Endothelial cell of umbilical vein (primary cell): ENCODE data around the gene TEC. TPM values are rescaled to one million over a fixed set of nuclear protein-coding genes. Genes with fewer than 3 reads are reported as not detected.

Experiments
- BruUV-seq: library from RNA; stranded (reverse); fragments of 400-500 nt; replicated peaks from 2 replicates; lab custom pipeline; 2021; lab: Mats Ljungman, UMichigan
- CTCF ChIA-PET: fragments of 300-600, 350-600 bp; sonication (Branson Sonifier 250); formaldehyde crosslinking; loops from one replicate; lab custom pipeline; 2021; ENCODE audit warnings: antibody characterized with exemption, inconsistent platforms; lab: Charles Lee
- POLR2A ChIA-PET: fragments of 300-600, 350-600 bp; sonication (Branson Sonifier 250); formaldehyde crosslinking; loops from one replicate; lab custom pipeline; 2021; ENCODE audit warnings: antibody characterized with exemption, inconsistent platforms; lab: Charles Lee
- DNase-seq: peaks from one replicate; pipeline ENCODE4 v3.0.0-alpha.2; 2011; ENCODE audit warnings: low read depth, low spot score
- FAIRE-seq: peaks from 2 replicates; lab custom pipeline; 2011; peaks lifted over from hg19 to GRCh38; lab: Jason Lieb, UNC
- H2AFZ ChIP-seq: 2 replicates; pipeline ENCODE4 v1.6.0; 2012; ENCODE audit warnings: low read depth, low read length, control low read depth, inconsistent platforms
- H3K27ac ChIP-seq: 2 replicates; pipeline ENCODE4 v1.5.1; 2011; ENCODE audit warnings: low read depth, mild to moderate bottlenecking, control low read depth, low read length, moderate library complexity; ENCODE audit not compliant: insufficient read depth
- H3K27me3 ChIP-seq, 2 experiments: 2 replicates each; pipeline versions ENCODE4 v1.6.0 to v1.6.1; 2011; ENCODE audit warnings: low read length in 2 of 2, mixed read lengths in 1 of 2; ENCODE audit not compliant: control insufficient read depth in 2 of 2, insufficient read depth in 2 of 2
- H3K36me3 ChIP-seq, 2 experiments: 2 replicates in 1 of 2; 3 replicates in 1 of 2; pipeline ENCODE4 v1.5.1; 2011; ENCODE audit warnings: low read length in 2 of 2, mild to moderate bottlenecking in 1 of 2, moderate library complexity in 1 of 2; ENCODE audit not compliant: control insufficient read depth in 2 of 2, insufficient read depth in 2 of 2; ENCODE audit errors: extremely low read depth in 1 of 2
- H3K4me1 ChIP-seq: 3 replicates; pipeline ENCODE4 v1.5.1; 2011; ENCODE audit warnings: mild to moderate bottlenecking, low read length; ENCODE audit not compliant: control insufficient read depth, insufficient read depth; ENCODE audit errors: extremely low read depth
- H3K4me2 ChIP-seq: 2 replicates; pipeline ENCODE4 v1.6.1; 2011; ENCODE audit warnings: low read length, control low read depth, mixed read lengths; ENCODE audit not compliant: insufficient read depth
- H3K4me3 ChIP-seq, 3 experiments: fragments of 200-600 bp in 1 of 3; sonication (generic), shearing (Covaris generic) in 1 of 3; replicated peaks in 1 of 3; 2 replicates each; pipeline ENCODE4 v1.5.1; 2011 to 2016; ENCODE audit warnings: control low read depth in 3 of 3, low read length in 3 of 3, mild to moderate bottlenecking in 2 of 3, inconsistent platforms in 1 of 3, low read depth in 1 of 3, moderate library complexity in 1 of 3; ENCODE audit not compliant: insufficient read depth in 1 of 3
- H3K79me2 ChIP-seq: 2 replicates; pipeline ENCODE4 v1.6.0; 2012; ENCODE audit warnings: low read length, inconsistent platforms; ENCODE audit not compliant: control insufficient read depth, insufficient read depth
- H3K9ac ChIP-seq: replicated peaks from 2 replicates; pipeline ENCODE3; 2011; ENCODE audit warnings: low read length, control low read depth; ENCODE audit not compliant: insufficient read depth; ENCODE audit errors: extremely low read depth
- H3K9me1 ChIP-seq: replicated peaks from 3 replicates; pipeline ENCODE4 v1.6.0; 2011; ENCODE audit warnings: mild to moderate bottlenecking, low read length; ENCODE audit not compliant: control insufficient read depth, insufficient read depth; ENCODE audit errors: extremely low read depth
- H3K9me3 ChIP-seq: replicated peaks from 2 replicates; pipeline ENCODE4 v1.5.1; 2012; ENCODE audit warnings: low read length, inconsistent platforms; ENCODE audit not compliant: control insufficient read depth, insufficient read depth
- H4K20me1 ChIP-seq: replicated peaks from 2 replicates; pipeline ENCODE3; 2011; ENCODE audit warnings: mild to moderate bottlenecking, low read length; ENCODE audit not compliant: control insufficient read depth, insufficient read depth; ENCODE audit errors: extremely low read depth
- CTCF ChIP-seq, 2 donors: IDR thresholded peaks; 1 replicate in 1 of 2; 2 replicates in 1 of 2; pipeline ENCODE4 v1.5.1; 2011; ENCODE audit warnings: low read length in 2 of 2, mild to moderate bottlenecking in 2 of 2, moderate library complexity in 2 of 2, control low read depth in 1 of 2, inconsistent platforms in 1 of 2, low read depth in 1 of 2; ENCODE audit not compliant: insufficient read depth in 1 of 2; ENCODE audit errors: extremely low read depth in 1 of 2
- EZH2 ChIP-seq: IDR thresholded peaks from 2 replicates; pipeline ENCODE4 v1.6.1; 2012; ENCODE audit warnings: borderline replicate concordance, low read depth, mild to moderate bottlenecking, moderate library complexity, low read length, inconsistent platforms; ENCODE audit not compliant: severe bottlenecking
- FOS ChIP-seq: IDR thresholded peaks from 2 replicates; pipeline ENCODE4 v1.6.1; 2011; ENCODE audit warnings: mild to moderate bottlenecking, low read length, moderate library complexity, borderline replicate concordance; ENCODE audit not compliant: insufficient read depth
- GATA2 ChIP-seq: IDR thresholded peaks from 2 replicates; pipeline ENCODE4 v1.7.0; 2011; ENCODE audit warnings: low read depth, mild to moderate bottlenecking, moderate library complexity, mixed read lengths, low read length; ENCODE audit not compliant: insufficient read length, insufficient read depth
- JUN ChIP-seq: IDR thresholded peaks from 2 replicates; pipeline ENCODE4 v1.6.1; 2011; ENCODE audit warnings: borderline replicate concordance, low read depth; ENCODE audit not compliant: insufficient read length, insufficient read depth
- MYC ChIP-seq: IDR thresholded peaks from one replicate; pipeline ENCODE4 v1.6.1; 2011; ENCODE audit warnings: mild to moderate bottlenecking, low read depth, low read length
- POLR2A ChIP-seq: IDR thresholded peaks from 2 replicates; pipeline ENCODE4 v1.6.1; 2012; ENCODE audit warnings: low read depth, mild to moderate bottlenecking, control low read depth, low read length
- POLR2AphosphoS5 ChIP-seq: IDR thresholded peaks from 2 replicates; pipeline ENCODE4 v1.6.1; 2012; ENCODE audit warnings: low read depth, mild to moderate bottlenecking, control low read depth, low read length, moderate library complexity; ENCODE audit not compliant: insufficient read depth
- dilution Hi-C: fragments of 300-500 bp; cut with MboI; formaldehyde crosslinking; loops from one replicate; pipeline ENCODE4 v1.15.0; 2019; ENCODE audit warnings: low sequenced_read_pairs; ENCODE audit not compliant: extremely low pct_ligation_motif_present
- intact Hi-C: fragments of 100-400 bp; cut with micrococcal nuclease; formaldehyde crosslinking; loops from one replicate; pipeline ENCODE4 v1.10.0; 2022
- polyA plus RNA-seq, 4 experiments: library from polyadenylated mRNA; depleted of rRNA in 3 of 4; stranded (reverse) in 3 of 4; unstranded in 1 of 4; fragments of >200 nt; gene quantifications; 2 replicates each; pipeline versions ENCODE4 v1.2.1 to v1.2.3, GENCODE V29; 2011 to 2012; ENCODE audit warnings: missing spikeins in 1 of 4
- total RNA-seq: library from RNA; stranded (reverse); gene quantifications from 2 replicates; pipeline ENCODE4 v1.2.3, GENCODE V29; 2021

TEC gene
- total and polyA plus RNA-seq, 2 donors (not counting 3 experiments of a cell fraction or from before 2014, with no cell fraction given), result 0.08 to 0.86 TPM

GRCh38 chr4:48108309-48109073, 161.1 kb downstream of the TEC start:
- no peak for TF ChIP-seq CTCF (IDR thresholded peaks at IDR 0.05; ENCODE audit: extremely low read depth in 1 of 2, insufficient read depth in 1 of 2, low read depth in 1 of 2, low read length in 2 of 2)
- no peak for TF ChIP-seq POLR2AphosphoS5
- TF ChIP-seq MYC, result no peak
- no peak for TF ChIP-seq EZH2
- no peak for TF ChIP-seq FOS
- no peak for TF ChIP-seq JUN
- TF ChIP-seq GATA2, result no peak
- TF ChIP-seq POLR2A, result no peak
- Histone ChIP-seq H3K36me3 (no peaks in the 10 kb centered on the region), H3K27me3 (no peaks in the 10 kb centered on the region), H3K9ac (no peak overlapping the region), H3K4me2 (no peak overlapping the region), H3K9me3 (no peaks in the 10 kb centered on the region), H3K79me2 (no peaks in the 10 kb centered on the region), H3K4me3 (no peak overlapping the region), H2AFZ (no peak overlapping the region), H3K27ac (no peak overlapping the region), H4K20me1 (no peaks in the 10 kb centered on the region), H3K9me1 (no peaks in the 10 kb centered on the region), H3K4me1 (no peaks in the 10 kb centered on the region)
- intact Hi-C loops, result loop anchor here (1.0 to 2.0 kb wide), 2 partner anchors 32 to 105 kb away; no protein-coding TSS in a partner anchor
- FAIRE-seq (no peak), DNase-seq (no peak)
- CTCF ChIA-PET, result interaction anchor here (1.0 to 2.1 kb wide), 13 partner anchors 8 to 440 kb away, joined by 3 to 36 read pairs (median 6); no protein-coding TSS in a partner anchor
- POLR2A ChIA-PET, result no interaction called here
- no TSS peak for BruUV-seq
- dilution Hi-C loops, result no loop called here
